H9 (cell line): ENCODE measurements around the gene PRPF8. TPM values are rescaled to one million over a fixed set of nuclear protein-coding genes. Genes with fewer than 3 reads are reported as not detected.

ENCODE experiments used
- DNase-seq: peaks from one replicate; pipeline ENCODE4 v3.0.0-alpha.2; 2017
- H2AFZ ChIP-seq: one replicate; pipeline ENCODE4 v1.6.1; 2013; ENCODE audit warnings: mild to moderate bottlenecking, low read length, control low read depth, moderate library complexity
- H2AK5ac ChIP-seq: 2 replicates; pipeline ENCODE4 v1.6.1; 2013; ENCODE audit warnings: low read length, control low read depth, mixed read lengths; ENCODE audit not compliant: insufficient read length
- H2BK120ac ChIP-seq: one replicate; pipeline ENCODE4 v1.6.1; 2013; ENCODE audit warnings: low read depth, mild to moderate bottlenecking, low read length, control low read depth, inconsistent platforms; ENCODE audit not compliant: poor library complexity, severe bottlenecking
- H2BK12ac ChIP-seq: 2 replicates; pipeline ENCODE4 v1.6.1; 2013; ENCODE audit warnings: low read length, control low read depth, mixed read lengths, low read depth; ENCODE audit not compliant: insufficient read length
- H2BK15ac ChIP-seq: 2 replicates; pipeline ENCODE4 v1.6.1; 2013; ENCODE audit warnings: low read depth, low read length, control low read depth
- H2BK20ac ChIP-seq: one replicate; pipeline ENCODE4 v1.6.1; 2013; ENCODE audit warnings: low read depth, mild to moderate bottlenecking, low read length, control low read depth, inconsistent platforms; ENCODE audit not compliant: poor library complexity, severe bottlenecking
- H2BK5ac ChIP-seq: 2 replicates; pipeline ENCODE4 v1.6.1; 2013; ENCODE audit warnings: low read length, control low read depth, mixed read lengths; ENCODE audit not compliant: insufficient read length
- H3K14ac ChIP-seq: 2 replicates; pipeline ENCODE4 v1.6.1; 2013; ENCODE audit warnings: low read length, control low read depth; ENCODE audit not compliant: insufficient read depth
- H3K18ac ChIP-seq: 2 replicates; pipeline ENCODE4 v1.6.1; 2013; ENCODE audit warnings: low read depth, mild to moderate bottlenecking, mixed read lengths, low read length, control low read depth; ENCODE audit not compliant: insufficient read length
- H3K23ac ChIP-seq: 2 replicates; pipeline ENCODE4 v1.6.1; 2013; ENCODE audit warnings: low read length, control low read depth, mixed read lengths, low read depth; ENCODE audit not compliant: insufficient read length
- H3K23me2 ChIP-seq: 2 replicates; pipeline ENCODE4 v1.6.1; 2013; ENCODE audit warnings: low read depth, mild to moderate bottlenecking, mixed read lengths, low read length, control low read depth; ENCODE audit not compliant: insufficient read length, poor library complexity, severe bottlenecking
- H3K27ac ChIP-seq: 2 replicates; pipeline ENCODE4 v1.5.1; 2013; ENCODE audit warnings: low read length, control low read depth, mixed read lengths, low read depth; ENCODE audit not compliant: insufficient read length
- H3K27me3 ChIP-seq: 2 replicates; pipeline ENCODE4 v1.6.1; 2013; ENCODE audit warnings: low read length, control low read depth, inconsistent platforms; ENCODE audit not compliant: insufficient read depth
- H3K4ac ChIP-seq: 2 replicates; pipeline ENCODE4 v1.6.1; 2013; ENCODE audit warnings: low read depth, mild to moderate bottlenecking, control low read depth, inconsistent platforms, low read length, moderate library complexity
- H3K4me1 ChIP-seq: 2 replicates; pipeline ENCODE4 v1.6.1; 2013; ENCODE audit warnings: low read length, control low read depth, inconsistent platforms; ENCODE audit not compliant: insufficient read depth
- H3K4me2 ChIP-seq: 2 replicates; pipeline ENCODE4 v1.6.1; 2013; ENCODE audit warnings: low read length, control low read depth, mixed read lengths; ENCODE audit not compliant: insufficient read length, insufficient read depth
- H3K56ac ChIP-seq: 2 replicates; pipeline ENCODE4 v1.6.1; 2013; ENCODE audit warnings: low read depth, mild to moderate bottlenecking, mixed read lengths, low read length, control low read depth; ENCODE audit not compliant: insufficient read length
- H3K79me1 ChIP-seq: 2 replicates; pipeline ENCODE4 v1.6.1; 2013; ENCODE audit warnings: low read depth, mild to moderate bottlenecking, moderate library complexity, low read length, control low read depth, inconsistent platforms; ENCODE audit not compliant: insufficient read depth, poor library complexity, severe bottlenecking
- H3K79me2 ChIP-seq: 2 replicates; pipeline ENCODE4 v1.6.1; 2013; ENCODE audit warnings: low read length, control low read depth, inconsistent platforms; ENCODE audit not compliant: insufficient read depth
- H3K9ac ChIP-seq: 2 replicates; pipeline ENCODE4 v1.6.1; 2013; ENCODE audit warnings: low read length, control low read depth, mixed read lengths; ENCODE audit not compliant: insufficient read length; ENCODE audit errors: extremely low read depth
- H3K9me3 ChIP-seq: one replicate; pipeline ENCODE4 v1.6.1; 2013; ENCODE audit warnings: low read depth, low read length, inconsistent platforms; ENCODE audit not compliant: control insufficient read depth
- H3T11ph ChIP-seq: one replicate; pipeline ENCODE4 v1.6.1; 2013; ENCODE audit warnings: mild to moderate bottlenecking, low read length, control low read depth, inconsistent platforms
- H4K20me1 ChIP-seq: one replicate; pipeline ENCODE4 v1.6.1; 2013; ENCODE audit not compliant: control insufficient read depth, insufficient read length, insufficient read depth
- H4K5ac ChIP-seq: 2 replicates; pipeline ENCODE4 v1.6.1; 2013; ENCODE audit warnings: low read depth, mild to moderate bottlenecking, mixed read lengths, low read length, control low read depth; ENCODE audit not compliant: insufficient read length
- H4K8ac ChIP-seq: replicated peaks from 2 replicates; pipeline ENCODE4 v1.6.1; 2013; ENCODE audit warnings: low read length, control low read depth, mixed read lengths, low read depth; ENCODE audit not compliant: insufficient read length
- H4K91ac ChIP-seq: 2 replicates; pipeline ENCODE4 v1.6.1; 2013; ENCODE audit warnings: low read depth, mild to moderate bottlenecking, moderate library complexity, mixed read lengths, low read length, control low read depth; ENCODE audit not compliant: insufficient read length
- H3K27ac Mint-ChIP-seq, 3 experiments: 2 replicates in 2 of 3; 3 replicates in 1 of 3; pipeline ENCODE4 v1.8.0; 2020 to 2021; ENCODE audit warnings: mixed read lengths in 3 of 3, mild to moderate bottlenecking in 1 of 3, moderate library complexity in 1 of 3
- H3K27me3 Mint-ChIP-seq: 2 replicates; pipeline ENCODE4 v1.8.0; 2021; ENCODE audit warnings: low read depth, mild to moderate bottlenecking, moderate library complexity, mixed read lengths
- H3K36me3 Mint-ChIP-seq, 3 experiments: 2 replicates in 2 of 3; 3 replicates in 1 of 3; pipeline ENCODE4 v1.8.0; 2020 to 2021; ENCODE audit warnings: low read depth in 3 of 3, mixed read lengths in 3 of 3; ENCODE audit not compliant: insufficient read depth in 1 of 3
- H3K4me1 Mint-ChIP-seq, 2 experiments: 2 replicates each; pipeline ENCODE4 v1.8.0; 2020; ENCODE audit warnings: mixed read lengths in 2 of 2
- H3K4me3 Mint-ChIP-seq, 2 experiments: 2 replicates in 1 of 2; 3 replicates in 1 of 2; pipeline ENCODE4 v1.8.0; 2020 to 2021; ENCODE audit warnings: mild to moderate bottlenecking in 2 of 2, mixed read lengths in 2 of 2, moderate library complexity in 1 of 2
- H3K9me3 Mint-ChIP-seq, 2 experiments: 2 replicates in 1 of 2; 3 replicates in 1 of 2; pipeline ENCODE4 v1.8.0; 2020; ENCODE audit warnings: mild to moderate bottlenecking in 2 of 2, mixed read lengths in 2 of 2, moderate library complexity in 1 of 2
- CTCF ChIP-seq: fragments of 200-600 bp; sonication (generic); conservative IDR thresholded peaks from 3 replicates; pipeline ENCODE4 v1.8.0; 2021; ENCODE audit warnings: antibody characterized with exemption, mild to moderate bottlenecking
- WGBS: extraction: QIAGEN DNeasy Blood & Tissue Kit; methylation state at CpG from one replicate; pipeline ENCODE4 v1.1.7; 2013; ENCODE audit warnings: missing lambda C conversion rate, low lambda C conversion rate, mixed read lengths; ENCODE audit not compliant: insufficient read length; ENCODE audit errors: extremely low coverage; 5-methylcytosine and 5-hydroxymethylcytosine counted together
- total RNA-seq: library from RNA; stranded (reverse); gene quantifications from 2 replicates; pipeline ENCODE4 v1.2.1, GENCODE V29; 2021

PRPF8 gene
- total RNA-seq, 1 experiment from 2014 or later = 408 TPM

DNA sequence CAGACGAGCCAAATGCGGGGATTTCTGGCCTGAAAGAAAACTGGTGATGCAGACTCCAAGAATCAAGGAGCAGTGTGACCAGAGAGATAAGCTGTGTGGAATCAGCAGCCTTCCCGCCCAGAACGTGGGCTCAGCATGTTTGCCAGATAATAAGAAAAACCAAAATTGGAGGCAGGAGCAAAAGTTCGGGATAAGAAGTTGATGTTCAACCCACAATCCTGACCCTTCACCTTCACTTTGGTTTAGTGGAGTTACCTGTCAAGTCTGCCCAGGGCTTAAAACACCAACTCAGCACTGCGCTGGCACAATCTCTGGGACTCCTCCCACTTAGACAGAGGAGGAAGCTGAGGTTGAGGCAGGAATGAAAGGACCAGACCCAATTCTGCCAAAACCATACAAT, 59.1 kb downstream of the PRPF8 start:
- Histone ChIP-seq H3K79me1 (no peaks in the 10 kb centered on the region), H2BK5ac (no peak overlapping the region), H2AFZ (no peak overlapping the region), H2BK20ac (no peak overlapping the region), H3K18ac (no peak overlapping the region), H3K23ac (no peak overlapping the region), H3K9me3 (no peaks in the 10 kb centered on the region), H3K23me2 (peaks cover 17% of the 10 kb centered on the region), H3K27ac (no peak overlapping the region), H4K20me1 (no peaks in the 10 kb centered on the region), H3K27me3 (no peaks in the 10 kb centered on the region), H4K91ac (no peak overlapping the region), H4K5ac (no peak overlapping the region), H3K14ac (no peak overlapping the region), H4K8ac (no peak overlapping the region), H3K4me2 (no peak overlapping the region), H2BK120ac (no peak overlapping the region), H2BK12ac (no peak overlapping the region), H2AK5ac (no peak overlapping the region), H3K56ac (no peak overlapping the region), H3T11ph (no peak overlapping the region), H3K4ac (no peak overlapping the region), H3K9ac (no peak overlapping the region), H3K4me1 (no peaks in the 10 kb centered on the region; the same call in 1 of the 2 replicates), H2BK15ac (no peak overlapping the region), H3K79me2 (no peaks in the 10 kb centered on the region; the same call in 1 of the 2 replicates)
- no CpG with 5 or more reads among the region's 6 CpGs for WGBS
- peak overlapping the region in 1 of 2 experiments; percentile 15; a peak in 1 of 5 replicates for H3K4me3 Mint-ChIP-seq
- H3K4me1 Mint-ChIP-seq = peaks cover 27 to 32% of the 10 kb centered on the region in 2 experiments
- H3K27ac Mint-ChIP-seq = no peak overlapping the region; a peak in 1 of 7 replicates
- no peaks in the 10 kb centered on the region; a peak in 1 of 5 replicates for H3K9me3 Mint-ChIP-seq
- DNase-seq = no peak
- H3K36me3 Mint-ChIP-seq = peaks cover 0 to 5% (median 2%) of the 10 kb centered on the region in 3 experiments; a peak in 5 of 7 replicates
- H3K27me3 Mint-ChIP-seq = peaks cover 6% of the 10 kb centered on the region
- TF ChIP-seq CTCF = no peak
